Endothelial cell of umbilical vein (primary cell): Measurements from ENCODE around the gene ANP32A.

Experiments
- EZH2 ChIP-seq: IDR thresholded peaks from 2 replicates; pipeline ENCODE4 v1.6.1; 2012; ENCODE audit warnings: borderline replicate concordance, low read depth, mild to moderate bottlenecking, moderate library complexity, low read length, inconsistent platforms; ENCODE audit not compliant: severe bottlenecking
- FOS ChIP-seq: IDR thresholded peaks from 2 replicates; pipeline ENCODE4 v1.6.1; 2011; ENCODE audit warnings: mild to moderate bottlenecking, low read length, moderate library complexity, borderline replicate concordance; ENCODE audit not compliant: insufficient read depth
- GATA2 ChIP-seq: IDR thresholded peaks from 2 replicates; pipeline ENCODE4 v1.7.0; 2011; ENCODE audit warnings: low read depth, mild to moderate bottlenecking, moderate library complexity, mixed read lengths, low read length; ENCODE audit not compliant: insufficient read length, insufficient read depth
- JUN ChIP-seq: IDR thresholded peaks from 2 replicates; pipeline ENCODE4 v1.6.1; 2011; ENCODE audit warnings: borderline replicate concordance, low read depth; ENCODE audit not compliant: insufficient read length, insufficient read depth
- MAX ChIP-seq: IDR thresholded peaks from 2 replicates; pipeline ENCODE4 v1.6.1; 2011; ENCODE audit not compliant: insufficient read depth, insufficient read length
- POLR2A ChIP-seq: IDR thresholded peaks from 2 replicates; pipeline ENCODE4 v1.6.1; 2012; ENCODE audit warnings: low read depth, mild to moderate bottlenecking, control low read depth, low read length
- POLR2AphosphoS5 ChIP-seq: IDR thresholded peaks from 2 replicates; pipeline ENCODE4 v1.6.1; 2012; ENCODE audit warnings: low read depth, mild to moderate bottlenecking, control low read depth, low read length, moderate library complexity; ENCODE audit not compliant: insufficient read depth
- TF ChIP-seq, protein P1 (sequence below), 2 donors: IDR thresholded peaks; 1 replicate in 1 of 2; 2 replicates in 1 of 2; pipeline ENCODE4 v1.5.1; 2011; ENCODE audit warnings: low read length in 2 of 2, mild to moderate bottlenecking in 2 of 2, moderate library complexity in 2 of 2, control low read depth in 1 of 2, inconsistent platforms in 1 of 2, low read depth in 1 of 2; ENCODE audit not compliant: insufficient read depth in 1 of 2; ENCODE audit errors: extremely low read depth in 1 of 2

GRCh38 chr15:68763063-68763462 is 57.6 kb downstream of the ANP32A start:
- TF ChIP-seq, protein P1, sequence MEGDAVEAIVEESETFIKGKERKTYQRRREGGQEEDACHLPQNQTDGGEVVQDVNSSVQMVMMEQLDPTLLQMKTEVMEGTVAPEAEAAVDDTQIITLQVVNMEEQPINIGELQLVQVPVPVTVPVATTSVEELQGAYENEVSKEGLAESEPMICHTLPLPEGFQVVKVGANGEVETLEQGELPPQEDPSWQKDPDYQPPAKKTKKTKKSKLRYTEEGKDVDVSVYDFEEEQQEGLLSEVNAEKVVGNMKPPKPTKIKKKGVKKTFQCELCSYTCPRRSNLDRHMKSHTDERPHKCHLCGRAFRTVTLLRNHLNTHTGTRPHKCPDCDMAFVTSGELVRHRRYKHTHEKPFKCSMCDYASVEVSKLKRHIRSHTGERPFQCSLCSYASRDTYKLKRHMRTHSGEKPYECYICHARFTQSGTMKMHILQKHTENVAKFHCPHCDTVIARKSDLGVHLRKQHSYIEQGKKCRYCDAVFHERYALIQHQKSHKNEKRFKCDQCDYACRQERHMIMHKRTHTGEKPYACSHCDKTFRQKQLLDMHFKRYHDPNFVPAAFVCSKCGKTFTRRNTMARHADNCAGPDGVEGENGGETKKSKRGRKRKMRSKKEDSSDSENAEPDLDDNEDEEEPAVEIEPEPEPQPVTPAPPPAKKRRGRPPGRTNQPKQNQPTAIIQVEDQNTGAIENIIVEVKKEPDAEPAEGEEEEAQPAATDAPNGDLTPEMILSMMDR (IDR thresholded peaks at IDR 0.05; ENCODE audit: extremely low read depth in 1 of 2, insufficient read depth in 1 of 2, low read depth in 1 of 2, low read length in 2 of 2) = no peak
- TF ChIP-seq POLR2A = no peak
- no peak for TF ChIP-seq GATA2
- TF ChIP-seq JUN = no peak
- no peak for TF ChIP-seq POLR2AphosphoS5
- no peak for TF ChIP-seq MAX
- no peak for TF ChIP-seq EZH2
- TF ChIP-seq FOS = no peak
